ENCODE data around the gene PTPRQ. TPM values are rescaled to one million over a fixed set of nuclear protein-coding genes. Genes with fewer than 3 reads are reported as not detected.

Gene PTPRQ
- total and polyA plus RNA-seq, 4 donors = 0.26 to 11.7 (median 1.4) TPM

DNA sequence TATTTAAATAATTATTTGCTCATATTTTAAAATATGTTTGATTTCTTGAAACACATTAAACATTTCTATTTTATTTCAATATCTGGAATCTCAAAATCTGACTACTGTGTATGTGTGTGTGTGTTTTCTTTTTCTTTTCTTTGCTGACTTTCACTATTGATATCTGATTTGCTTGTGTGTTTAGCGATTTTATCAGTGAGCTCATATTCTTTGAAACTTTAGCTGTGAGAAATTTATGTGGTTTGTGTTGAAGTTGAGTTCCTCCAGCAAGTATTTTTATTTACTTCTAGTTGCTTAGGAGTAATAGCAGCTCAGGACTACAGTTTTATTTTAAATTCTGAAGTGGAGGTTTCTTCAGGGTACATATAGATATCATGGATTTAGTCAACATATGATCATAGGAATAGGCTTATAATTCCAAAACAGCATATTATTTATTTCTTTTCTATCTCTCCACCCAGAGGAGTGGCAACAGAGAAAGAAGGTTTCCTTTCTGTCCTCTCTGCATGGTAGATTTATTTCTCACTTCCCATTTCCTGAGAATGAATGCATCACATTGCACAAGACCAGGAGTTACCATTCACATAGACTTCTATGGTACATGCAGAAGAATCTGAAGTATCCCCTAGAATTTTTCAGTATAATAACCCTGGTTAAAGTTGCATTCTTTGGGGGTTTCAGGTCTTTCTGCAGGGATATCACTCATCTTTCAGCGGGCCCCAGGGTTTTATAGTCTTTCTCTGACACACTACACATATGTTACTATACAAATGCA lies 60.5 kb downstream of the PTPRQ start:
- Histone ChIP-seq H3K27ac (ENCODE audit: low read depth in 1 of 2, low read length in 1 of 2) (no peak overlapping the region), H3K27me3 (ENCODE audit: control insufficient read depth in 3 of 3, insufficient read depth in 3 of 3, low read length in 2 of 3) (no peaks in the 10 kb centered on the region), H3K4me3 (no peak overlapping the region), H3K9me3 (ENCODE audit: control insufficient read depth in 4 of 4, insufficient read depth in 3 of 4, low read length in 3 of 4) (no peaks in the 10 kb centered on the region), H3K9ac (ENCODE audit: insufficient read depth in 1 of 2, low read length in 2 of 2) (no peak overlapping the region), H3K36me3 (ENCODE audit: control insufficient read depth in 4 of 4, insufficient read depth in 4 of 4, low read length in 4 of 4) (no peaks in the 10 kb centered on the region), H3K4me1 (ENCODE audit: control insufficient read depth in 5 of 5, insufficient read depth in 5 of 5, low read length in 5 of 5) (no peaks in the 10 kb centered on the region)
- DNase-seq (no peak), ATAC-seq (ENCODE audit: insufficient read depth, low FRiP score) (no peak)
- no peak for TF ChIP-seq CTCF (IDR thresholded peaks at IDR 0.05; ENCODE audit: control extremely low read depth, extremely low read depth)
- WGBS, 2 donors = 65 to 67% methylated on average over 2 of the region's 2 CpGs

- H3K4me3 ChIP-seq = no peak overlapping the region
- ATAC-seq (ENCODE audit: insufficient read depth, low FRiP score) = no peak
- peaks cover 0 to 6% (median 0%) of the 10 kb centered on the region in 5 donors for H3K4me1 ChIP-seq (ENCODE audit: control insufficient read depth in 5 of 5, insufficient read depth in 5 of 5, low read length in 5 of 5)
- DNase-seq = peak; percentile 44 to 56 (median 55)
- TF ChIP-seq CTCF (IDR thresholded peaks at IDR 0.05; ENCODE audit: control extremely low read depth, extremely low read depth) = no peak
- H3K9me3 ChIP-seq (ENCODE audit: control insufficient read depth in 4 of 4, insufficient read depth in 3 of 4, low read length in 3 of 4) = no peaks in the 10 kb centered on the region
- 60 to 74% methylated on average over 1 of the region's 1 CpG for WGBS, 2 donors
- H3K27me3 ChIP-seq (ENCODE audit: control insufficient read depth in 3 of 3, insufficient read depth in 3 of 3, low read length in 2 of 3) = no peaks in the 10 kb centered on the region
- H3K27ac ChIP-seq (ENCODE audit: low read depth in 1 of 2, low read length in 1 of 2) = no peak overlapping the region
- no peaks in the 10 kb centered on the region for H3K36me3 ChIP-seq (ENCODE audit: control insufficient read depth in 4 of 4, insufficient read depth in 4 of 4, low read length in 4 of 4)
- no peak overlapping the region for H3K9ac ChIP-seq (ENCODE audit: insufficient read depth in 1 of 2, low read length in 2 of 2)
Measured at GRCh38 chr12:80509781-80510556, 65.9 kb downstream of the PTPRQ start.

- TF ChIP-seq CTCF (IDR thresholded peaks at IDR 0.05; ENCODE audit: control extremely low read depth, extremely low read depth) = no peak
- Histone ChIP-seq H3K27ac (ENCODE audit: low read depth in 1 of 2, low read length in 1 of 2) (no peak overlapping the region), H3K9ac (ENCODE audit: insufficient read depth in 1 of 2, low read length in 2 of 2) (no peak overlapping the region), H3K4me1 (ENCODE audit: control insufficient read depth in 5 of 5, insufficient read depth in 5 of 5, low read length in 5 of 5) (peaks cover 0 to 6% (median 0%) of the 10 kb centered on the region in 5 donors), H3K27me3 (ENCODE audit: control insufficient read depth in 3 of 3, insufficient read depth in 3 of 3, low read length in 2 of 3) (no peaks in the 10 kb centered on the region), H3K9me3 (ENCODE audit: control insufficient read depth in 4 of 4, insufficient read depth in 3 of 4, low read length in 3 of 4) (peaks cover 0 to 3% (median 0%) of the 10 kb centered on the region in 4 donors), H3K4me3 (no peak overlapping the region), H3K36me3 (ENCODE audit: control insufficient read depth in 4 of 4, insufficient read depth in 4 of 4, low read length in 4 of 4) (no peaks in the 10 kb centered on the region)
- DNase-seq = no peak
- WGBS, 2 donors = 56 to 59% methylated on average over 11 of the region's 11 CpGs
- no peak for ATAC-seq (ENCODE audit: insufficient read depth, low FRiP score)
Measured at GRCh38 chr12:80512781-80513180, 68.7 kb downstream of the PTPRQ start.
